ENCODE results near the gene ITGA1. TPM values are rescaled to one million over a fixed set of nuclear protein-coding genes. Genes with fewer than 3 reads are reported as not detected.

The ITGA1 gene
- total and polyA plus RNA-seq, 2 of the 8 experiments (the other 6 are each of a cell fraction or from before 2014, with no cell fraction given) = 2.3 to 9.0 TPM

DNA sequence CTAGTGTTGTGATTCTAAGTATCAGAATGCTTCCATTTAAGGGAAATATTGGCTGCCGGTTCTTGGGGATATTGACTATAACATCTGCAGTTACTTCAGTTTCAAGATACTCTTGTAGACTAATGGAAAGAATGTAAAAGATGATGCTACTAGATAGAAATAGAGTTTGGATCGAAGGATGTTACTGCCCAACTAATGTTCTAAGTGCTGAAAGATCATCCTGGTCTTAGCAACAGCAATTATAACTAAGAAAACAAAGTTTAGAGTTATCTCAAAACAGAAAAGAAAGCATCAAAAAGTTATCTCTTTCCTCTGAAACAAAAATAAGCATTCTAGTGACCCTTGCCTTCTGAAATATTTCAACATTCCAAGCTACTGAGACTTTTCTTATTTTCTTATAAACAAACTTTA, 49.9 kb downstream of the ITGA1 start:
- H2BK12ac ChIP-seq (ENCODE audit: low read depth, low read length) = no peak overlapping the region
- DNase-seq (ENCODE audit: low read depth in 1 of 2, low spot score in 2 of 2) = no peak
- H4K20me1 ChIP-seq (replicated peaks in 1 of 2; ENCODE audit: control insufficient read depth in 1 of 2, insufficient read depth in 2 of 2, low read length in 2 of 2) = no peaks in the 10 kb centered on the region
- H3K79me1 ChIP-seq (ENCODE audit: low read depth, low read length) = no peaks in the 10 kb centered on the region
- no peak overlapping the region for H3K4ac ChIP-seq (replicated peaks; ENCODE audit: insufficient read length, low read depth, low read length)
- no peak for TF ChIP-seq KDM4A (IDR thresholded peaks at IDR 0.05; ENCODE audit: low read depth, low read length, severe bottlenecking)
- TF ChIP-seq, protein P1, sequence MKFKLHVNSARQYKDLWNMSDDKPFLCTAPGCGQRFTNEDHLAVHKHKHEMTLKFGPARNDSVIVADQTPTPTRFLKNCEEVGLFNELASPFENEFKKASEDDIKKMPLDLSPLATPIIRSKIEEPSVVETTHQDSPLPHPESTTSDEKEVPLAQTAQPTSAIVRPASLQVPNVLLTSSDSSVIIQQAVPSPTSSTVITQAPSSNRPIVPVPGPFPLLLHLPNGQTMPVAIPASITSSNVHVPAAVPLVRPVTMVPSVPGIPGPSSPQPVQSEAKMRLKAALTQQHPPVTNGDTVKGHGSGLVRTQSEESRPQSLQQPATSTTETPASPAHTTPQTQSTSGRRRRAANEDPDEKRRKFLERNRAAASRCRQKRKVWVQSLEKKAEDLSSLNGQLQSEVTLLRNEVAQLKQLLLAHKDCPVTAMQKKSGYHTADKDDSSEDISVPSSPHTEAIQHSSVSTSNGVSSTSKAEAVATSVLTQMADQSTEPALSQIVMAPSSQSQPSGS (IDR thresholded peaks at IDR 0.05; ENCODE audit: low read length) = no peak
- TF ChIP-seq BACH1 (IDR thresholded peaks at IDR 0.05; ENCODE audit: low read length) = no peak
- TF ChIP-seq RNF2 (IDR thresholded peaks at IDR 0.05; ENCODE audit: borderline replicate concordance, low read depth, low read length, missing control alignments, poor library complexity, severe bottlenecking) = no peak
- TF ChIP-seq, protein P2, sequence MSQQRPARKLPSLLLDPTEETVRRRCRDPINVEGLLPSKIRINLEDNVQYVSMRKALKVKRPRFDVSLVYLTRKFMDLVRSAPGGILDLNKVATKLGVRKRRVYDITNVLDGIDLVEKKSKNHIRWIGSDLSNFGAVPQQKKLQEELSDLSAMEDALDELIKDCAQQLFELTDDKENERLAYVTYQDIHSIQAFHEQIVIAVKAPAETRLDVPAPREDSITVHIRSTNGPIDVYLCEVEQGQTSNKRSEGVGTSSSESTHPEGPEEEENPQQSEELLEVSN (IDR thresholded peaks at IDR 0.05) = no peak
- no peak for TF ChIP-seq PHF8 (conservative IDR thresholded peaks at IDR 0.05; ENCODE audit: low read depth, low read length)
- TF ChIP-seq CBX8 (IDR thresholded peaks at IDR 0.05; ENCODE audit: borderline replicate concordance, low read depth, low read length) = no peak
- no peak overlapping the region for H2BK120ac ChIP-seq (replicated peaks; ENCODE audit: low read depth, low read length)
- no peak overlapping the region for H2BK5ac ChIP-seq (ENCODE audit: low read depth, low read length)
- no peak overlapping the region for H2AFZ ChIP-seq (ENCODE audit: low read length)
- no peak overlapping the region for H3K4me3 ChIP-seq (ENCODE audit: extremely low read depth in 1 of 4, insufficient read depth in 2 of 4, low read depth in 3 of 4, low read length in 4 of 4)
- H3K23ac ChIP-seq (ENCODE audit: insufficient read length) = no peak overlapping the region
- no peaks in the 10 kb centered on the region for H3K4me1 ChIP-seq (replicated peaks in 1 of 4; ENCODE audit: control insufficient read depth in 3 of 4, insufficient read depth in 4 of 4, low read length in 3 of 4)
- ChIA-PET CTCF (ENCODE audit: partially characterized antibody) (no interaction called here), POLR2A (ENCODE audit: partially characterized antibody) (no interaction called here)
- no peak overlapping the region for H4K5ac ChIP-seq (ENCODE audit: insufficient read length, low read depth, low read length)
- WGBS, 2 experiments (ENCODE audit: extremely low coverage in 1 of 2, insufficient coverage in 1 of 2, insufficient read length in 1 of 2, insufficient replicate concordance in 2 of 2, low coverage in 1 of 2, low lambda C conversion rate in 2 of 2, missing lambda C conversion rate in 1 of 2) = 85% methylated on average over 2 of the region's 2 CpGs; no CpG with 5 or more reads in 1 of the 2 experiments
- no peak overlapping the region for H4K8ac ChIP-seq (ENCODE audit: extremely low read depth, insufficient read depth, low read length)
- no peak overlapping the region for H3K14ac ChIP-seq (ENCODE audit: insufficient read length)
- no peaks in the 10 kb centered on the region for H3K9me3 ChIP-seq (ENCODE audit: insufficient read depth in 2 of 2, low read depth in 1 of 2, low read length in 1 of 2)
- no peaks in the 10 kb centered on the region for H3K79me2 ChIP-seq (ENCODE audit: control insufficient read depth in 1 of 2, insufficient read depth in 2 of 2, low read length in 2 of 2)
- no peak overlapping the region for H4K91ac ChIP-seq (replicated peaks; ENCODE audit: insufficient read length, low read length)
- no peaks in the 10 kb centered on the region for H3K27me3 ChIP-seq (replicated peaks in 1 of 4; ENCODE audit: control insufficient read depth in 3 of 4, extremely low read depth in 1 of 4, insufficient read depth in 3 of 4, low read length in 3 of 4)
- H3K4me2 ChIP-seq (ENCODE audit: insufficient read depth in 1 of 2, low read depth in 2 of 2, low read length in 2 of 2) = no peak overlapping the region
- no peaks in the 10 kb centered on the region for H3K23me2 ChIP-seq (ENCODE audit: low read depth, low read length)
- H3K27ac ChIP-seq (ENCODE audit: low read depth, low read length) = no peak overlapping the region
- no peak overlapping the region for H3K9ac ChIP-seq (replicated peaks in 1 of 4; ENCODE audit: extremely low read depth in 1 of 4, low read depth in 3 of 4, low read length in 3 of 4)
- H2AK5ac ChIP-seq (ENCODE audit: low read depth, low read length) = no peak overlapping the region
- no peaks in the 10 kb centered on the region for H3K36me3 ChIP-seq (ENCODE audit: control insufficient read depth in 2 of 4, insufficient read depth in 4 of 4, low read length in 3 of 4)
- no peak overlapping the region for H3K56ac ChIP-seq (replicated peaks; ENCODE audit: insufficient read length, low read depth, low read length)
- FAIRE-seq = no peak
- no peak overlapping the region for H2BK20ac ChIP-seq (ENCODE audit: low read length)
- no peak overlapping the region for H2BK15ac ChIP-seq (ENCODE audit: low read length)
- H3K18ac ChIP-seq (ENCODE audit: extremely low read depth, low read length) = no peak overlapping the region
